Spleen (tissue), 7 donors: ENCODE data around the gene ERG.

Experiments used
- POLR2AphosphoS5 ChIP-seq, 3 donors: sonication (generic); formaldehyde crosslinking; IDR thresholded peaks; one replicate each; pipeline ENCODE4 v1.5.1; 2017; ENCODE audit warnings: antibody characterized with exemption in 3 of 3
- TF ChIP-seq, protein P1 (sequence below), 11 experiments: fragments of 200-600 bp in 7 of 11; fragments of 450-650 bp in 4 of 11; sonication (generic) in 4 of 11; IDR thresholded peaks in 8 of 11; conservative IDR thresholded peaks in 3 of 11; 1 replicate in 7 of 11; 2 replicates in 4 of 11; pipeline versions ENCODE4 v1.4.0 to v1.8.0; 2016 to 2021; ENCODE audit warnings: antibody characterized with exemption in 11 of 11, inconsistent platforms in 4 of 11, mild to moderate bottlenecking in 1 of 11
- donor health status: DM: no; HTN: no; CAD: no; lungs with moderate emphysema.
- donor health status: DM: no; HTN: no; CAD: no.
- donor health status: DM: no; HTN: no; CAD: no.

DNA sequence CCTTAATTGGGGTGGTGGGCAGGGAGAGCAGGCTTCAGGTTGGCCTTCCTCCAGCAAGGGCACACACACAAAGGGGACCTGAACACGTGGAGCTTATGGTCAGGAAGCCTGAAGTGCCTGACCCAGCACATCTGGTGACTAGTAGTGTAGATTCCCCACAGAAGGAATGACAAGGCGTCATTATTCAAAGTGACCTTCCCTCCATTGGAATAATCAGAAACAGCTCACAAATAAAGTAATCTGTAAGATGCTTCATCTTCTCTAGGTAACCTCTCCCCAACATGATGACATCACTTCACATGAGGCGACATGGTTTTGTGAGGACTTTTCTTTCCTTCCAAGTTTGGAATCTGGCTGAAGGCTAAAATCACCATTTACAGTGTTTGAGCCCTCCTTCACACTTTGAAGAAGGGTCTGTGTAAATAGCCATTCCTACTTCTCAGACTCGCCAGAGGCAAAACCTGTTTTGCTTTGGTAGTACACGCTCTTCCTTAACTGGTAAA is 32.8 kb upstream of the ERG start:
- TF ChIP-seq, protein P1, sequence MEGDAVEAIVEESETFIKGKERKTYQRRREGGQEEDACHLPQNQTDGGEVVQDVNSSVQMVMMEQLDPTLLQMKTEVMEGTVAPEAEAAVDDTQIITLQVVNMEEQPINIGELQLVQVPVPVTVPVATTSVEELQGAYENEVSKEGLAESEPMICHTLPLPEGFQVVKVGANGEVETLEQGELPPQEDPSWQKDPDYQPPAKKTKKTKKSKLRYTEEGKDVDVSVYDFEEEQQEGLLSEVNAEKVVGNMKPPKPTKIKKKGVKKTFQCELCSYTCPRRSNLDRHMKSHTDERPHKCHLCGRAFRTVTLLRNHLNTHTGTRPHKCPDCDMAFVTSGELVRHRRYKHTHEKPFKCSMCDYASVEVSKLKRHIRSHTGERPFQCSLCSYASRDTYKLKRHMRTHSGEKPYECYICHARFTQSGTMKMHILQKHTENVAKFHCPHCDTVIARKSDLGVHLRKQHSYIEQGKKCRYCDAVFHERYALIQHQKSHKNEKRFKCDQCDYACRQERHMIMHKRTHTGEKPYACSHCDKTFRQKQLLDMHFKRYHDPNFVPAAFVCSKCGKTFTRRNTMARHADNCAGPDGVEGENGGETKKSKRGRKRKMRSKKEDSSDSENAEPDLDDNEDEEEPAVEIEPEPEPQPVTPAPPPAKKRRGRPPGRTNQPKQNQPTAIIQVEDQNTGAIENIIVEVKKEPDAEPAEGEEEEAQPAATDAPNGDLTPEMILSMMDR (IDR thresholded peaks at IDR 0.05 in 8 of 11, conservative IDR thresholded peaks at IDR 0.05 in 3 of 11), result no peak
- TF ChIP-seq POLR2AphosphoS5 (IDR thresholded peaks at IDR 0.05), result no peak
